Pancreas (tissue), 10 donors: ENCODE data around the gene TMEM184A. TPM values are rescaled to one million over a fixed set of nuclear protein-coding genes. Genes with fewer than 3 reads are reported as not detected.
A peak's percentile ranks its signal among the peaks of the same experiment; 100 is the strongest.

Experiments
- ATAC-seq, 4 donors: fragments of 200-7000 bp; cut with Tn5 transposase; one replicate each; pipeline versions ENCODE4 v1.8.0 to v1.9.1; 2020; ENCODE audit warnings: mild to moderate bottlenecking in 4 of 4, moderate library complexity in 4 of 4
- DNase-seq, 6 donors: peaks; one replicate each; pipeline ENCODE4 v3.0.0-alpha.2; 2020
- FAIRE-seq: peaks from 2 replicates; lab custom pipeline; 2012; peaks lifted over from hg19 to GRCh38; lab: Jason Lieb, UNC
- H3K27ac ChIP-seq, 4 donors: fragments of 200-600 bp; sonication (generic); 1 replicate in 3 of 4; 2 replicates in 1 of 4; pipeline versions ENCODE4 v1.5.0 to v1.8.0; 2020
- H3K27me3 ChIP-seq, 4 donors: fragments of 200-600 bp; one replicate each; pipeline ENCODE4 v1.8.0; 2021
- H3K36me3 ChIP-seq, 3 donors: fragments of 200-600 bp; sonication (generic) in 1 of 3; one replicate each; pipeline versions ENCODE4 v1.5.0 to v1.8.0; 2020 to 2021
- H3K4me1 ChIP-seq, 3 donors: fragments of 200-600 bp; one replicate each; pipeline ENCODE4 v1.8.0; 2021
- H3K4me3 ChIP-seq, 4 donors: fragments of 200-600 bp; sonication (generic) in 2 of 4; one replicate each; pipeline versions ENCODE4 v1.5.0 to v1.8.0; 2020 to 2021
- H3K9me3 ChIP-seq, 4 donors: fragments of 200-600 bp; one replicate each; pipeline ENCODE4 v1.8.0; 2021
- CTCF ChIP-seq, 4 donors: fragments of 200-600 bp; sonication (generic) in 3 of 4; IDR thresholded peaks; one replicate each; pipeline versions ENCODE4 v1.5.0 to v1.8.0; 2021; ENCODE audit warnings: antibody characterized with exemption in 4 of 4
- WGBS, 2 donors: extraction: QIAGEN DNeasy Blood & Tissue Kit; methylation state at CpG; one replicate each; pipeline ENCODE4 v1.1.7; 2013; 5-methylcytosine and 5-hydroxymethylcytosine counted together
- intact Hi-C, 3 donors: fragments of 100-400 bp; cut with DNase I; formaldehyde crosslinking; loops; one replicate each; pipeline versions ENCODE4 v1.11.1 to v1.14.2; 2022
- polyA plus RNA-seq, 2 donors: library from polyadenylated mRNA; stranded (reverse); fragments of 200-250 nt; gene quantifications; one replicate each; pipeline ENCODE4 v1.2.3, GENCODE V29; 2013
- total RNA-seq, 6 donors: library from RNA; stranded (reverse); fragmentation: NEBNext Ultra II Directional in 4 of 6; extraction: Animal tissue kit (Norgen Biotek cat#: 25700) in 4 of 6; gene quantifications; one replicate each; pipeline versions ENCODE4 v1.2.1 to v1.2.4, GENCODE V29; 2021 to 2023
- donor health status: healthy with polysubstance abuse.
- donor health status: DM: no; HTN: no; CAD: no; lungs with moderate emphysema.
- donor health status: DM: no; HTN: no; CAD: no.
- donor health status: control.
- donor health status: control.
- donor health status: Bipolar disorder and iron deficiency.
- donor health status: DM: yes; HTN: yes; CAD: no.
- donor health status: DM: no; HTN: no; CAD: no.
- donor health status: DM: no; HTN: no; CAD: no.
- donor health status: DM: yes; HTN: yes; CAD: no.

The TMEM184A gene
- total and polyA plus RNA-seq, 8 donors: 15.2 to 58.9 (median 25.4) TPM

GRCh38 chr7:1553512-1554210 lies 2.3 kb downstream of the TMEM184A start:
- intact Hi-C loops: no loop called here
- no peak for TF ChIP-seq CTCF (IDR thresholded peaks at IDR 0.05)
- H3K9me3 ChIP-seq: no peaks in the 10 kb centered on the region
- H3K4me1 ChIP-seq: peaks cover 0 to 11% (median 4%) of the 10 kb centered on the region in 3 donors
- peak overlapping the region in 1 of 4 donors; percentile 47 for H3K4me3 ChIP-seq
- ATAC-seq (no peak), DNase-seq (peak in 5 of 6 donors; percentile 16 to 82 (median 42)), FAIRE-seq (no peak)
- peaks cover 0 to 19% (median 0%) of the 10 kb centered on the region in 3 donors for H3K36me3 ChIP-seq
- no peak overlapping the region for H3K27ac ChIP-seq
- WGBS, 2 donors: 70 to 73% methylated on average over 28 of the region's 28 CpGs
- no peaks in the 10 kb centered on the region for H3K27me3 ChIP-seq

GRCh38 chr7:1552200-1552599 lies 3.8 kb downstream of the TMEM184A start:
- Histone ChIP-seq H3K4me3 (no peak overlapping the region), H3K27ac (no peak overlapping the region), H3K9me3 (no peaks in the 10 kb centered on the region), H3K27me3 (no peaks in the 10 kb centered on the region), H3K36me3 (peaks cover 0 to 27% (median 0%) of the 10 kb centered on the region in 3 donors), H3K4me1 (peaks cover 0 to 11% (median 4%) of the 10 kb centered on the region in 3 donors)
- FAIRE-seq (no peak), ATAC-seq (no peak), DNase-seq (no peak)
- no peak for TF ChIP-seq CTCF (IDR thresholded peaks at IDR 0.05)
- WGBS, 2 donors: 89 to 90% methylated on average over 7 of the region's 7 CpGs
- intact Hi-C loops: no loop called here

GRCh38 chr7:1550846-1551155 lies 5.2 kb downstream of the TMEM184A start:
- ATAC-seq (no peak), FAIRE-seq (no peak), DNase-seq (no peak)
- Histone ChIP-seq H3K9me3 (no peaks in the 10 kb centered on the region), H3K36me3 (peaks cover 0 to 28% (median 0%) of the 10 kb centered on the region in 3 donors), H3K27me3 (no peaks in the 10 kb centered on the region), H3K27ac (no peak overlapping the region), H3K4me3 (no peak overlapping the region), H3K4me1 (peaks cover 3 to 13% (median 8%) of the 10 kb centered on the region in 3 donors)
- no peak for TF ChIP-seq CTCF (IDR thresholded peaks at IDR 0.05)
- WGBS, 2 donors: 94 to 96% methylated on average over 17 of the region's 17 CpGs
- intact Hi-C loops: no loop called here

- Histone ChIP-seq H3K4me3 (no peak overlapping the region), H3K9me3 (no peaks in the 10 kb centered on the region), H3K36me3 (peaks cover 0 to 28% (median 0%) of the 10 kb centered on the region in 3 donors), H3K4me1 (peaks cover 5 to 17% (median 12%) of the 10 kb centered on the region in 3 donors), H3K27me3 (no peaks in the 10 kb centered on the region), H3K27ac (no peak overlapping the region)
- FAIRE-seq (no peak), ATAC-seq (no peak), DNase-seq (peak in 3 of 6 donors; percentile 47 to 81 (median 53))
- intact Hi-C loops: no loop called here
- no peak for TF ChIP-seq CTCF (IDR thresholded peaks at IDR 0.05)
- WGBS, 2 donors: 93% methylated on average over 42 of the region's 42 CpGs
Measured at GRCh38 chr7:1550005-1550845, 5.8 kb downstream of the TMEM184A start.
